Caco-2 (cell line): ENCODE measurements around the gene NTSR2. TPM values are rescaled to one million over a fixed set of nuclear protein-coding genes. Genes with fewer than 3 reads are reported as not detected.

ENCODE experiments used
- BruUV-seq: library from RNA; stranded (reverse); fragments of 400-500 nt; replicated peaks from 2 replicates; lab custom pipeline; 2021; lab: Mats Ljungman, UMichigan
- CTCF ChIA-PET: fragments of 300-600 bp; sonication (Branson Sonifier 250); formaldehyde crosslinking; loops from one replicate; lab custom pipeline; 2022; ENCODE audit warnings: antibody characterized with exemption; lab: Charles Lee
- POLR2A ChIA-PET: fragments of 300-600 bp; sonication (Branson Sonifier 250); formaldehyde crosslinking; loops from one replicate; lab custom pipeline; 2022; ENCODE audit warnings: antibody characterized with exemption; lab: Charles Lee
- DNase-seq, 2 experiments: peaks; one replicate each; pipeline versions ENCODE4 v3.0.0 to v3.0.0-alpha.2; 2020 to 2022
- H3K27me3 ChIP-seq: replicated peaks from 2 replicates; pipeline ENCODE4 v1.6.0; 2011; ENCODE audit warnings: low read length; ENCODE audit not compliant: control insufficient read depth, insufficient read depth
- H3K36me3 ChIP-seq: 2 replicates; pipeline ENCODE4 v1.5.1; 2011; ENCODE audit warnings: low read length; ENCODE audit not compliant: control insufficient read depth, insufficient read depth
- H3K4me1 ChIP-seq: fragments of 250-450 bp; sonication (Bioruptor Pico); 2 replicates; pipeline ENCODE4 v1.5.1; 2020; ENCODE audit warnings: mild to moderate bottlenecking
- H3K4me3 ChIP-seq: 2 replicates; pipeline ENCODE4 v1.5.1; 2011; ENCODE audit warnings: low read depth, mild to moderate bottlenecking, control low read depth, low read length
- H3K9me3 ChIP-seq: fragments of 250-450 bp; sonication (Bioruptor Pico); 2 replicates; pipeline ENCODE4 v1.5.1; 2020; ENCODE audit warnings: mild to moderate bottlenecking, moderate library complexity
- H3K27ac Mint-ChIP-seq: one replicate; pipeline ENCODE4 v1.8.0; 2022; ENCODE audit warnings: mixed read lengths; ENCODE audit not compliant: unreplicated experiment
- H3K27me3 Mint-ChIP-seq: one replicate; pipeline ENCODE4 v1.8.0; 2022; ENCODE audit warnings: mixed read lengths; ENCODE audit not compliant: insufficient read depth, unreplicated experiment
- H3K36me3 Mint-ChIP-seq: one replicate; pipeline ENCODE4 v1.8.0; 2022; ENCODE audit warnings: mild to moderate bottlenecking, mixed read lengths; ENCODE audit not compliant: insufficient read depth, unreplicated experiment
- H3K4me1 Mint-ChIP-seq: one replicate; pipeline ENCODE4 v1.8.0; 2022; ENCODE audit warnings: low read depth, mixed read lengths; ENCODE audit not compliant: unreplicated experiment
- H3K4me3 Mint-ChIP-seq: one replicate; pipeline ENCODE4 v1.8.0; 2022; ENCODE audit warnings: mild to moderate bottlenecking, moderate library complexity, mixed read lengths; ENCODE audit not compliant: unreplicated experiment
- H3K9me3 Mint-ChIP-seq: one replicate; pipeline ENCODE4 v1.8.0; 2022; ENCODE audit warnings: mixed read lengths; ENCODE audit not compliant: unreplicated experiment
- intact Hi-C: fragments of 100-400 bp; cut with micrococcal nuclease; formaldehyde crosslinking; loops from one replicate; pipeline ENCODE4 v1.10.0; 2022; ENCODE audit not compliant: unreplicated experiment
- total RNA-seq: library from RNA; stranded (reverse); gene quantifications from 2 replicates; pipeline ENCODE4 v1.2.3, GENCODE V29; 2022
- TF ChIP-seq, protein P1 (sequence below), 2 experiments: fragments of 200-600 bp in 1 of 2; IDR thresholded peaks; 1 replicate in 1 of 2; 2 replicates in 1 of 2; pipeline versions ENCODE4 v1.5.1 to v1.8.0; 2011 to 2022; ENCODE audit warnings: antibody characterized with exemption in 1 of 2, control low read depth in 1 of 2, inconsistent platforms in 1 of 2, low read depth in 1 of 2, low read length in 1 of 2, mild to moderate bottlenecking in 1 of 2, moderate library complexity in 1 of 2; ENCODE audit not compliant: insufficient read depth in 1 of 2, severe bottlenecking in 1 of 2, unreplicated experiment in 1 of 2

NTSR2 gene
- total RNA-seq, 1 experiment from 2014 or later: not detected

DNA sequence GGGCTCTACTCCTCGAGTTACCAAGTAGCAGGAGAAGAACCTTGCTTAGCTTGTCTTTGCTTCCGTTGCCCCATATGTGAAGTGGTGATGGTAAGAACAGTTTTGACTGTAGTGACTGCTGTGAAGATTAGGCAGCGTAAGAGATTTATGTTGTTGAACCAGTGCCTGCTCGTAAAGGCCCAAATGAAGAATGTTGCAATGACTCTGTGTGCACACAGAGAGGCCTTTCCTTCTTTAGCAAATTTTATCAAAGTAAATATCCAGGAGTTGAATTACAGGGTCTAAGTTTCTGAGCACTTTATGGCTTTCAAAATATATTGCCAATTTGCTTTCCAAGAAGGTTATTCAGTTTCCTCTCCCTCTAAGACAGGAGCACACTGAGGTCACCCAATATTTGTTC is 14.5 kb downstream of the NTSR2 start:
- Mint-ChIP-seq H3K27me3 (peaks cover 4% of the 10 kb centered on the region), H3K4me1 (peaks cover 12% of the 10 kb centered on the region), H3K36me3 (no peaks in the 10 kb centered on the region), H3K9me3 (no peaks in the 10 kb centered on the region), H3K27ac (no peak overlapping the region), H3K4me3 (no peak overlapping the region)
- Histone ChIP-seq H3K36me3 (no peaks in the 10 kb centered on the region), H3K9me3 (no peaks in the 10 kb centered on the region), H3K27me3 (no peaks in the 10 kb centered on the region), H3K4me1 (peaks cover 30% of the 10 kb centered on the region), H3K4me3 (no peak overlapping the region)
- intact Hi-C loops: no loop called here
- TF ChIP-seq, protein P1, sequence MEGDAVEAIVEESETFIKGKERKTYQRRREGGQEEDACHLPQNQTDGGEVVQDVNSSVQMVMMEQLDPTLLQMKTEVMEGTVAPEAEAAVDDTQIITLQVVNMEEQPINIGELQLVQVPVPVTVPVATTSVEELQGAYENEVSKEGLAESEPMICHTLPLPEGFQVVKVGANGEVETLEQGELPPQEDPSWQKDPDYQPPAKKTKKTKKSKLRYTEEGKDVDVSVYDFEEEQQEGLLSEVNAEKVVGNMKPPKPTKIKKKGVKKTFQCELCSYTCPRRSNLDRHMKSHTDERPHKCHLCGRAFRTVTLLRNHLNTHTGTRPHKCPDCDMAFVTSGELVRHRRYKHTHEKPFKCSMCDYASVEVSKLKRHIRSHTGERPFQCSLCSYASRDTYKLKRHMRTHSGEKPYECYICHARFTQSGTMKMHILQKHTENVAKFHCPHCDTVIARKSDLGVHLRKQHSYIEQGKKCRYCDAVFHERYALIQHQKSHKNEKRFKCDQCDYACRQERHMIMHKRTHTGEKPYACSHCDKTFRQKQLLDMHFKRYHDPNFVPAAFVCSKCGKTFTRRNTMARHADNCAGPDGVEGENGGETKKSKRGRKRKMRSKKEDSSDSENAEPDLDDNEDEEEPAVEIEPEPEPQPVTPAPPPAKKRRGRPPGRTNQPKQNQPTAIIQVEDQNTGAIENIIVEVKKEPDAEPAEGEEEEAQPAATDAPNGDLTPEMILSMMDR (IDR thresholded peaks at IDR 0.05; ENCODE audit: insufficient read depth in 1 of 2, low read depth in 1 of 2, low read length in 1 of 2, severe bottlenecking in 1 of 2, unreplicated experiment in 1 of 2): no peak
- POLR2A ChIA-PET: no interaction called here
- no TSS peak for BruUV-seq
- DNase-seq: peak; percentile 31 to 41
- CTCF ChIA-PET: no interaction called here

GRCh38 chr2:11652553-11652952 is 17.4 kb downstream of the NTSR2 start:
- no peaks in the 10 kb centered on the region for H3K36me3 ChIP-seq
- Mint-ChIP-seq H3K9me3 (no peaks in the 10 kb centered on the region), H3K36me3 (no peaks in the 10 kb centered on the region), H3K27ac (no peak overlapping the region), H3K4me1 (peaks cover 12% of the 10 kb centered on the region), H3K27me3 (peaks cover 10% of the 10 kb centered on the region), H3K4me3 (no peak overlapping the region)
- ChIA-PET POLR2A (no interaction called here), CTCF (no interaction called here)
- H3K27me3 ChIP-seq: no peaks in the 10 kb centered on the region
- intact Hi-C loops: no loop called here
- H3K4me3 ChIP-seq: no peak overlapping the region
- DNase-seq: no peak
- H3K9me3 ChIP-seq: peaks cover 2% of the 10 kb centered on the region; the same call in 1 of the 2 replicates
- peaks cover 30% of the 10 kb centered on the region for H3K4me1 ChIP-seq
- TF ChIP-seq, protein P1 (IDR thresholded peaks at IDR 0.05; ENCODE audit: insufficient read depth in 1 of 2, low read depth in 1 of 2, low read length in 1 of 2, severe bottlenecking in 1 of 2, unreplicated experiment in 1 of 2): no peak
- BruUV-seq: no TSS peak

- intact Hi-C loops: no loop called here
- ChIA-PET POLR2A (no interaction called here), CTCF (interaction anchor here (0.6 kb wide), 1 partner anchor 29 kb away, joined by 3 read pairs; no protein-coding TSS in a partner anchor)
- no peak overlapping the region for H3K4me3 ChIP-seq
- peaks cover 5% of the 10 kb centered on the region; the same call in 1 of the 2 replicates for H3K9me3 ChIP-seq
- TF ChIP-seq, protein P1 (IDR thresholded peaks at IDR 0.05; ENCODE audit: insufficient read depth in 1 of 2, low read depth in 1 of 2, low read length in 1 of 2, severe bottlenecking in 1 of 2, unreplicated experiment in 1 of 2): no peak
- peaks cover 9% of the 10 kb centered on the region for H3K4me1 Mint-ChIP-seq
- peak in 1 of 2 experiments; percentile 6 for DNase-seq
- no peaks in the 10 kb centered on the region for H3K36me3 ChIP-seq
- H3K4me3 Mint-ChIP-seq: no peak overlapping the region
- no peaks in the 10 kb centered on the region for H3K36me3 Mint-ChIP-seq
- H3K9me3 Mint-ChIP-seq: no peaks in the 10 kb centered on the region
- peaks cover 10% of the 10 kb centered on the region for H3K27me3 Mint-ChIP-seq
- no TSS peak for BruUV-seq
- no peak overlapping the region for H3K27ac Mint-ChIP-seq
- H3K4me1 ChIP-seq: peaks cover 29% of the 10 kb centered on the region
- no peaks in the 10 kb centered on the region for H3K27me3 ChIP-seq
Measured at GRCh38 chr2:11651856-11652548, 18.0 kb downstream of the NTSR2 start.
